Stimulated activated CD4-positive, alpha-beta T cell treated with anti-CD3 and anti-CD28 coated beads, Interleukin-4, amount 100 ng/mL, for 1 hour (primary cell): Measurements from ENCODE around the gene PERP.
A peak's percentile ranks its signal among the peaks of the same experiment; 100 is the strongest.
"Not testable (repeated sequence)": the region's sequence is repeated elsewhere in the genome, so short reads cannot be mapped to it uniquely, and the experiment has no call there.

Experiments
- DNase-seq: peaks from one replicate; pipeline ENCODE4 v3.0.0-alpha.2; 2020

Gene PERP

DNA sequence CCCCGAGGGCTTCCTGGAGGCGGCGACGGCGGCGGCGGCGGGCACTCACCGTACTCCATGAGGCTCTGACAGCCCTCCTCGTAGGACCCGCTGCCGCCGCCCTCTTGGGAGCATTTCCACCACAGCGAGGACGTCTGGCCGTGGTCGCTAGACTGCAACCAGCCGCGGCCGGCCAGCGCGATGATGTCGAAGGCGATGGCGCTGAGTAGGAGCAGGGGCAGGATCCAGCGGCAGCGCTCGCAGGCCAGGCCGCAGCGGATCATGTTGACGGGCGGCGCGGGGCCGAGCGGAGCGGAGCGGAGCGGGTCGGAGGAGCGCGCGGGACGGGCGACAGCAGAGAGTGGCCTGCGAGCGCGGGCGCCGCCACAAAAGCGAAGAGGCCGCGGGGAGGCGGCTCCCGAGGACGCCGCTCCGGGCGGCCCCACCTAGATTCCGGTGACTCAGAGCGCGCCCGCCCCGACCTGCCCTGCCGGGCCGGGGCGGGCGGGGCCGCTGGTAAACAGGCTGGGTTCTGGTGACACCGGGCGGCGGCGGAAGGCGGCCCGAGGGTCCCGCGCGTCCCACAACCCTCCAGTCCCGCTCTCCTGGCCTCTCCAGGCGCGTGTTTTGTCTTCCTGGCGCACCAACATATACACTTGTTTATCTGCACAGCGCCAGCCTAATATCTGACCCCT is at the start of gene PERP:
Gene PERP, minus strand, starts transcription at position 342 of the 674 bp plus-strand sequence. Its CDS starts 79 bp downstream, at position 263.
- peak; percentile 77 for DNase-seq

GRCh38 chr6:138155443-138155842 is 48.2 kb upstream of the PERP start:
- DNase-seq, result no peak

- no peak for DNase-seq
Measured at GRCh38 chr6:138146544-138146943, 39.3 kb upstream of the PERP start.

- DNase-seq, result no peak
Measured at GRCh38 chr6:138145402-138145801, 38.2 kb upstream of the PERP start.

GRCh38 chr6:138142806-138143205 is 35.6 kb upstream of the PERP start:
- DNase-seq, result no peak

- no peak for DNase-seq
Measured at GRCh38 chr6:138129190-138129589, 22.0 kb upstream of the PERP start.

DNA sequence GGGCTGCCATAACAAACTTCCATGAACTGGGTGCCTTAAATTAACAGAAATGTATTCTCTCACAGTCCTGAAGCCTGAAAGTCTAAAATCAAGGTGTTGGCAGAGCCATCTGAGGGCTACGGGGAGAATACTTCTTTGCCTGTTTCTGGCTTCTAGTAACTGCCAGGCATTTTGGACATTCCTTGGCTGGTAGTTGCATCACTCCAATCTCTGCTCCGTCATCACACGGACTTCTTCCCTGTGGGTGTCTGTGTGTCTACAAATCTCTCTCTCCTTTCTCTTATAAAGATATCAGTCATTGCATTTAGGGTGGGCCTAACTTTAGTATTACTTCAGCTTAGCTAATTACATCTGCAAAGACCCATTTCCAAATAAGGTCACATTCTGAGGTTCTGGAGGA is 20.9 kb upstream of the PERP start:
- no peak for DNase-seq

DNA sequence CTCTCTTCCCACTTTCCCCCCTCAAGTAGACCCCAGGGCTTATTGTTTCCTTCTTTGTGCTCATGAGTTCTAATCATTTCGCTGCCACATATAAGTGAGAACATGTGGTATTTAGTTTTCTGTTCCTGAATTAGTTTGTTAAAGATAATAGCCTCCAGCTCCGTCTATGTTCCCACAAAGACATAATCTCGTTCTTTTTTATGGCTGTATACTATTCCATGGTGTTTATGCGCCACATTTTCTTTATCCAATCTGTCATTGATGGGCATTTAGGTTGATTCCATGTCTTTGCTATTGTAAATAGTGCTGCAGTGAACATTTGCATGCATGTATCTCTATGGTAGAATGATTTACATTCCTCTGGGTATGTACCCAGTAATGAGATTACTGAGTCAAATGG is 16.9 kb upstream of the PERP start:
- DNase-seq, result no peak

GRCh38 chr6:138119976-138120375 is 12.8 kb upstream of the PERP start:
- DNase-seq, result no peak

DNA sequence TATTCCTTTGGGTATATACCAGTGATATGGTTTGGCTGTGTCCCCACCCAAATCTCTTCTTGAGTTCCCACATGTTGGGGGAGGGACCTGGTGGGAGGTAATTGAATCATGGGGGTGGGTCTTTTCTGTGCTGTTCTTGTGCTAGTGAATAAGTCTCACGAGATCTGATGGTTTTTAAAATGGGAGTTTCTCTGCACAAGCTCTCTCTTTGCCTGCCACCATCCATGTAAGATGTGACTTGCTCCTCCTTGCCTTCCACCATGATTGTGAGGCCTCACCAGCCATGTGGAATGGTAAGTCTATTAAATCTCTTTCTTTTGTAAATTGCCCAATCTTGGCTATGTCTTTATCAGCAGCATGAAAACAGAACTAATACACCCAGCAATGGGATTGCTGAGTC is 12.0 kb upstream of the PERP start:
- DNase-seq, result not testable (repeated sequence)

- DNase-seq, result no peak
Measured at GRCh38 chr6:138117376-138117914, 10.2 kb upstream of the PERP start.

- DNase-seq, result no peak
Measured at GRCh38 chr6:138116661-138116999, 9.4 kb upstream of the PERP start.

- DNase-seq, result peak; percentile 26
Measured at GRCh38 chr6:138115877-138116660, 8.8 kb upstream of the PERP start.

GRCh38 chr6:138115201-138115600 is 8.0 kb upstream of the PERP start:
- no peak for DNase-seq

DNA sequence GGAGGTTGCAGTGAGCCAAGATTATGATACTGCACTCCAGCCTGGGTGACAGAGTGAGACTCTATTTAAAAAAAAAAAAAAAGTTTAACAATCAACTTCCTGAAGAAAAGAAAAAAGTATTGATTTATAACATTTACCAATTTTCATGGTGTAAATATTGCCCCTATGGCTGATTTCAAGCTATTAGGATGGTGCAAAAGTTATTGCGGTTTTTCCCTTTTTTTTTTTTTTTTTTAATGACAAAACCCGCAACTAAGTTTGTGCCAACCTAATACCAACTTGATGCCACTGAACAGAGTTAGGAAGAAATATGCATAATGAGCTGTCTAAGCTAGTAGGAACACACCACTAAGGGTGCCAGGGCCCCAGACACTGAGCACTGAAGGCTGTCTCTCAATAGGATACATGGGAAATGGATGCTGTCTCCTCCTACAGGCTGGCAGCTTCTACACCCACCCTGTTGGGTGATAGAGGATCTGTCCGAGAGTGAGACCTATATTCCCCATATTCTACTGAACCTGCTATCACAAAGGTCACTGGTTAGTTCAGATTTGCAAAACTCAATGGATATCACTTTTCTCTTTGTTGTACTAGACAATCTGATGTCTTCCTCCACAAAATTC is 6.5 kb upstream of the PERP start:
- no peak for DNase-seq

- DNase-seq, result no peak
Measured at GRCh38 chr6:138110229-138110628, 3.0 kb upstream of the PERP start.

DNA sequence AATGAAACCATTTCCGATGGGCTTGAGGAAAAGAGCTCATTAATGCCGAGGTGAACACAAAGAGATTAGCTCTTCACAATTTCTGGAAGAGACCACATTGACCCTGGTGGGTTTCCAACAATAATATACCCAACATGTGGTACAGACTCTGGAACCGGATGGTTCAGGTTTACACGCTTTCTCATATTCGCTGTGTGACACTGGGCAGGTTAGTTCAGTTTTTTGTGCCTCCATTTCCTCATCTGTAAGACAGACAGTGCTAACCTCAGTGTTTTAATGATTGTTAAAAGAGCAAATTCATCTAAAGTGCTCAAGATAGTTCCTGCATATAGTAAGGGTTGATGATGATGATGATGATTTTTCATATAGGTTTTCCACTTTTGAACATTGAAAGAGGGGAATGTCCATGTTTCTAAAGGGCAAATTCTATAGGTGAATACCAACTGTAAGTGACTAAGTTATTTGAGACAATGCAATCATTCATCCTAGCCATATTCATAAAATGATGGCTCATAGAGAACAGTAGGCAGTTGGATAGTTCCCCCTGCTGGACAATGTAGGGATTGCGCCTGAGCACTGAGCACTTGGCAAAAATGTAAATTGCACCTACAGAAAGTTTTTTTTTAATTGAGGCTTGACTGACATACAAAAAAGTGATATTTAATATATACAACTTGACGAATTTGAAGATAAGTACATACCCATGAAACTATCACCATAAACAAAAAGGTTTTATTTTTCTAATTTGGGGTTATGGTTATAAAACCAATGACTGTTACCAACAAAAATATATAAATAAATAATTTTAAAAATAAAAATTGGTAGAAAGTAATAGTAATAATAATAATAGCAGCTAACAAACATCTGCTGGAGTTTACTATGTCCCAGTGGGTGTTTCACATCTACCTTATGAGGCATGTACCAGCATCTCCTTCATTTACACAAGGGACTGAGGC is 2.1 kb upstream of the PERP start:
- DNase-seq, result peak; percentile 77

GRCh38 chr6:138107752-138108592 is 753 bp upstream of the PERP start:
- peak; percentile 6 for DNase-seq

- DNase-seq, result no peak
Measured at GRCh38 chr6:138106665-138107077, 548 bp downstream of the PERP start.

DNA sequence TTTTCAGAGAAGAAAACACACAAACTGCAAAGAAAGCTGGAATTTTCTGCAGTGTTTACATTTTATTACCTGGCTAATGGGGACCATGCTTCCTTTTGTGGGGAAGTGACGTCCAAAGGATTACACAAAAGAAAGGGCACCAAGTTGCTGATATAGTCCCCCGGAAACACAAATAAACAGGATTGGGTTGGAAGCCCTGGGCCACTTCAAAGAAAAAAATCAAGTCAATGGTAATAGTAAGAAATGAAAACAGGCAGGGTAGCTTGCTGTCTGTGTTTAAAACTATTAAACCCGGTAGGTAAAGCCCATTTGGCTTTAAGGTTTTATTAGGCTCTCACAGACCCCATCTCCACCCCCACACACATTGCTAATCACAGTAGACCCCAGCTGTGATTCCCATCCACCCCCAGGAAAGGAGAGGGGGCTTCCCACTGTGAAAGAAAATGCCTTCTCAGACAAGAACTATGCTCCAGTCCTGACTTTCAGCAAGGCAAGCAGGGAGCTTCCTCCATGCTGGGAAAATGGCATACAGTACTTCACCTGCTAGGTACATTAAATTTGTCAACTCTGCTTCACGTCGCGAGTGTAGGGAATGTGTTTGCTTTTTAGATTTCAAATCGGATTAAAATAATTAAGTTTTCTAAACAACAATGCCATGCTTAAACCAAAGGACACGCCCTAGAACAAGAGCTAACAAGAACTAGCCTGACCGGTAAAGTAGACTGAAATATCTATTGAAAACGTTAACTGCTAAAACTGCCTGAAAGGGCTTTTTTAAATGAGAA is 1.1 kb downstream of the PERP start:
- no peak for DNase-seq

DNA sequence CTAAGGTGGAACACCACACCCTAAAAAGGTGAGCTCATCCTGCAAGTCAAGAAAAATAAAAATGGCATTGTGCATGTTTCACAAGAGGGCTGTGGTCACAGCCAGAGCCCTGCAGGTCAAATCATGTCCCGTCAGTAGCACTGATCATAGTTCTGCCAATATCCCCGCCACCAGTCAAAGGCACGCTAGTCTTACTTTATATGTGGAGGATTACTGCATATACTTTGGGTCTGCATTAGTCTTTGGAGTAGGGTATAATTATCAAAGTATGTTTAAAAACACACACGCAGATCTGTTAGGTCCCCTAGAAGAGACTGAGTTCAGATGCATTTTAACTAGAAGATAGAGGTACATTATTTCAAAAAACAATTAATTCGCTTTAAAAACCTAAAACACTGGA is 1.8 kb downstream of the PERP start:
- DNase-seq, result no peak
